DOHH2 (cell line): ENCODE data around the gene BRPF3.

Source experiments
- H3F3A ChIP-seq: fragments of 200-600 bp; sonication (generic), shearing (Covaris generic); 2 replicates; pipeline ENCODE4 v1.6.0; 2016; ENCODE audit warnings: antibody characterized with exemption, mild to moderate bottlenecking; ENCODE audit not compliant: control insufficient read depth, insufficient read depth
- H3K27ac ChIP-seq: fragments of 200-600 bp; sonication (generic); 2 replicates; pipeline ENCODE4 v1.5.1; 2014; ENCODE audit warnings: low read depth, mild to moderate bottlenecking, low read length, moderate library complexity
- H3K27me3 ChIP-seq: fragments of 200-600 bp; sonication (generic); 2 replicates; pipeline ENCODE4 v1.6.1; 2014; ENCODE audit warnings: mild to moderate bottlenecking, low read length, mixed read lengths; ENCODE audit not compliant: control insufficient read depth
- H3K36me3 ChIP-seq: fragments of 200-600 bp; sonication (generic); 2 replicates; pipeline ENCODE4 v1.6.1; 2014; ENCODE audit warnings: mild to moderate bottlenecking, low read length, moderate library complexity, mixed read lengths; ENCODE audit not compliant: control insufficient read depth
- H3K4me1 ChIP-seq: fragments of 200-600 bp; sonication (generic); 2 replicates; pipeline ENCODE4 v1.6.1; 2014; ENCODE audit warnings: mild to moderate bottlenecking, low read length, mixed read lengths; ENCODE audit not compliant: control insufficient read depth
- H3K4me2 ChIP-seq: fragments of 200-600 bp; sonication (generic); 2 replicates; pipeline ENCODE4 v1.6.0; 2014; ENCODE audit warnings: mild to moderate bottlenecking, low read length, moderate library complexity
- H3K4me3 ChIP-seq: fragments of 200-600 bp; sonication (generic); 2 replicates; pipeline ENCODE4 v1.5.1; 2014; ENCODE audit warnings: mild to moderate bottlenecking, low read length, mixed read lengths
- H3K79me2 ChIP-seq: fragments of 200-600 bp; sonication (generic); 2 replicates; pipeline ENCODE4 v1.6.1; 2014; ENCODE audit warnings: mild to moderate bottlenecking, low read length, mixed read lengths; ENCODE audit not compliant: control insufficient read depth
- H3K9me2 ChIP-seq: fragments of 200-600 bp; sonication (generic); replicated peaks from 2 replicates; pipeline ENCODE4 v1.6.1; 2014; ENCODE audit warnings: mild to moderate bottlenecking, low read length, mixed read lengths; ENCODE audit not compliant: control insufficient read depth
- H3K9me3 ChIP-seq: fragments of 200-600 bp; sonication (generic); 2 replicates; pipeline ENCODE4 v1.6.1; 2014; ENCODE audit warnings: antibody characterized with exemption, low read length, mixed read lengths; ENCODE audit not compliant: control insufficient read depth, insufficient read depth
- H4K20me1 ChIP-seq: fragments of 200-600 bp; sonication (generic); 2 replicates; pipeline ENCODE4 v1.6.0; 2014; ENCODE audit warnings: low read depth, mild to moderate bottlenecking, antibody characterized with exemption, low read length, moderate library complexity; ENCODE audit not compliant: control insufficient read depth, insufficient read depth
- EZH2phosphoT487 ChIP-seq: fragments of 200-600 bp; sonication (generic); IDR thresholded peaks from 2 replicates; pipeline ENCODE4 v1.6.1; 2017; ENCODE audit warnings: borderline replicate concordance, mild to moderate bottlenecking, antibody characterized with exemption, low read length, moderate library complexity, mixed read lengths
- TF ChIP-seq, protein P1 (sequence below): fragments of 200-600 bp; sonication (generic); IDR thresholded peaks from one replicate; pipeline ENCODE4 v1.5.1; 2014; ENCODE audit warnings: antibody characterized with exemption, mild to moderate bottlenecking, low read depth, low read length; ENCODE audit not compliant: poor library complexity, severe bottlenecking

Gene BRPF3

DNA sequence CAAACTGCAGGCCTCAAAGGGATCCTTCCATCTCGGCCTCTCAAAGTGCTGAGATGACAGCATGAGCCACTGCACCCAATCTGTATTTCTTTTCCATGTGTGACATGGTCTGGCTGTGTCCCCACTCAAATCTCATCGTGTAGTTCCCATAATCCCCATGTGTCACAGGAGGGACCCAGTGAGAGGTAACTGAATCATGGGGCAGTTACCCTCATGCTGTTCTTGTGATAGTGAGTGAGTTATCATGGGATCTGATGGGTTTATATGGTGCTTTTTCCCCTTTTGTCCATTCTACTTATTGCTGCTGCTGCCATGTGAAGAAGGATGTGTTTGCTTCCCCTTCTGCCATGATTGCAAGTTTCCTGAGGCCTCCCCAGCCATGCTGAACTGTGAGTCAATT lies 10.3 kb upstream of the BRPF3 start:
- H3K4me2 ChIP-seq, result no peak overlapping the region
- H3K79me2 ChIP-seq, result no peaks in the 10 kb centered on the region
- no peaks in the 10 kb centered on the region for H3K9me3 ChIP-seq
- no peaks in the 10 kb centered on the region for H4K20me1 ChIP-seq
- no peaks in the 10 kb centered on the region for H3K27me3 ChIP-seq
- H3K9me2 ChIP-seq, result no peaks in the 10 kb centered on the region
- H3K4me1 ChIP-seq, result no peaks in the 10 kb centered on the region
- H3F3A ChIP-seq, result no peaks in the 10 kb centered on the region
- no peak overlapping the region for H3K4me3 ChIP-seq
- no peak overlapping the region for H3K27ac ChIP-seq
- H3K36me3 ChIP-seq, result no peaks in the 10 kb centered on the region
- TF ChIP-seq, protein P1, sequence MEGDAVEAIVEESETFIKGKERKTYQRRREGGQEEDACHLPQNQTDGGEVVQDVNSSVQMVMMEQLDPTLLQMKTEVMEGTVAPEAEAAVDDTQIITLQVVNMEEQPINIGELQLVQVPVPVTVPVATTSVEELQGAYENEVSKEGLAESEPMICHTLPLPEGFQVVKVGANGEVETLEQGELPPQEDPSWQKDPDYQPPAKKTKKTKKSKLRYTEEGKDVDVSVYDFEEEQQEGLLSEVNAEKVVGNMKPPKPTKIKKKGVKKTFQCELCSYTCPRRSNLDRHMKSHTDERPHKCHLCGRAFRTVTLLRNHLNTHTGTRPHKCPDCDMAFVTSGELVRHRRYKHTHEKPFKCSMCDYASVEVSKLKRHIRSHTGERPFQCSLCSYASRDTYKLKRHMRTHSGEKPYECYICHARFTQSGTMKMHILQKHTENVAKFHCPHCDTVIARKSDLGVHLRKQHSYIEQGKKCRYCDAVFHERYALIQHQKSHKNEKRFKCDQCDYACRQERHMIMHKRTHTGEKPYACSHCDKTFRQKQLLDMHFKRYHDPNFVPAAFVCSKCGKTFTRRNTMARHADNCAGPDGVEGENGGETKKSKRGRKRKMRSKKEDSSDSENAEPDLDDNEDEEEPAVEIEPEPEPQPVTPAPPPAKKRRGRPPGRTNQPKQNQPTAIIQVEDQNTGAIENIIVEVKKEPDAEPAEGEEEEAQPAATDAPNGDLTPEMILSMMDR, result no peak
- TF ChIP-seq EZH2phosphoT487, result no peak

DNA sequence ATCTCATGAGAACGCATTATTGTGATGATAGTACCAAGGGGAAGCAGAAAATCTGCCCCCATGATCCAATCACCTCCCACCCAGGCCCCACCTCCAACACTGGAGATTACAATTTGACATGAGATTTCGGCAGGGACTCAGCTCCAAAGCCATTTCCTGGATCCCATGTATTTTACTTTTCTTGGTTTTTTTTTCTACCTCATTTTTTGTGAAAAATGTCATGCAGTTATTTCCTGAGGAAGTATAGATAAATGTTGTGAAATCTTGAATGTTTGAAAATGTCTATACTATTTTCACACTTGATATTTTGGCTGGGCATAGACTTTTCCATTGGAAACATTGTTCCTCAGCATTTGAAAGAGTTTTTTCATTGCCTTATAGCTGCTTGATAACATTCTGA lies 9.1 kb upstream of the BRPF3 start:
- H3K4me3 ChIP-seq, result no peak overlapping the region
- H3K9me3 ChIP-seq, result no peaks in the 10 kb centered on the region
- H3K27me3 ChIP-seq, result no peaks in the 10 kb centered on the region
- no peaks in the 10 kb centered on the region for H4K20me1 ChIP-seq
- H3K36me3 ChIP-seq, result no peaks in the 10 kb centered on the region; the same call in 1 of the 2 replicates
- TF ChIP-seq EZH2phosphoT487, result no peak
- TF ChIP-seq, protein P1, result no peak
- H3K27ac ChIP-seq, result no peak overlapping the region
- H3K9me2 ChIP-seq, result no peaks in the 10 kb centered on the region
- no peak overlapping the region for H3K4me2 ChIP-seq
- no peaks in the 10 kb centered on the region for H3F3A ChIP-seq
- no peaks in the 10 kb centered on the region for H3K4me1 ChIP-seq
- no peaks in the 10 kb centered on the region for H3K79me2 ChIP-seq

DNA sequence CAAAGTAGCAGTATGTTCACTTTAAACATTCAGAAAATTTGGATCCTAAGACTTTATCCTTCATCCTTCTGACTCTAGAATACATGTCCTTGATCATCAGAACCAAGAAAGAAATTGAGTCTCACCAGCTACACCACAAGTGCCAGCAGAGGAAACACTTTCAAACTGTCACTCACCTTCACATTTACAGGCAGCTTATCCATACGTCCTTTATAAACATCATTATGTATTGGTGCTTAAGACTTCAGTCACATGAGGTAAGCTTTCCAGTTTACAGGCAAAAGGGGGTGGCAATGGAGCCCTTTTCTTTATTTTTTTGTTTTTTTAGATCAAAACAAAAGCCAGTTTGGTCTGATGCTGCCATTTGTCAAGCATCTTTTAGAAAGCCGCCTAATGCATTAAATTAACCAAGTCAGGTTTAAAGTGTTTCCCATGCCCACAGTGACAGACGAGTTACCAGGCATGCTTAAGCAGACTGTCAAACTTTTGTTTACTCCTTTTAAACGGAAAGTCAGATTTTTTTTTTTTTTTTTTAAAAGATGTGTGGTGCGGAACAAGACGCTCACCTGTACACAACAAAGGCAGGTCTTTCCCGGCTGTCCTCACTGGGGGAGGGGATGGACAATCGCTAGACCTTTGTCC lies 952 bp upstream of the BRPF3 start:
- Histone ChIP-seq H4K20me1 (no peaks in the 10 kb centered on the region), H3K9me3 (no peaks in the 10 kb centered on the region), H3K4me2 (peak overlapping the region; percentile 98), H3K27ac (peak overlapping the region; percentile 61; the same call in 1 of the 2 replicates), H3K4me1 (peaks cover 22% of the 10 kb centered on the region), H3K4me3 (peak overlapping the region; percentile 89), H3K36me3 (peaks cover 25% of the 10 kb centered on the region), H3F3A (peaks cover 8% of the 10 kb centered on the region), H3K9me2 (no peaks in the 10 kb centered on the region), H3K79me2 (peaks cover 30% of the 10 kb centered on the region), H3K27me3 (no peaks in the 10 kb centered on the region)
- no peak for TF ChIP-seq EZH2phosphoT487
- TF ChIP-seq, protein P1, result no peak
